Heart left ventricle (tissue), 16 donors: Measurements from ENCODE around the gene TECRL. TPM values are rescaled to one million over a fixed set of nuclear protein-coding genes. Genes with fewer than 3 reads are reported as not detected.

Experiments used
- ATAC-seq, 4 donors: fragments of 200-7000 bp; cut with Tn5 transposase; one replicate each; pipeline ENCODE4 v1.9.1; 2020 to 2022; ENCODE audit warnings: moderate library complexity in 4 of 4, mild to moderate bottlenecking in 3 of 4, moderate number of reproducible peaks in 1 of 4
- DNase-seq, 5 donors: peaks; one replicate each; pipeline ENCODE4 v3.0.0-alpha.2; 2020
- H3K27ac ChIP-seq, 12 donors: fragments of 200-600 bp; sonication (generic) in 4 of 12; one replicate each; pipeline versions ENCODE4 v1.5.0 to v1.8.0; 2016 to 2022; ENCODE audit warnings: mild to moderate bottlenecking in 2 of 12
- H3K27me3 ChIP-seq, 9 donors: fragments of 200-600 bp; sonication (generic) in 2 of 9; one replicate each; pipeline versions ENCODE4 v1.5.1 to v1.8.0; 2016 to 2022; ENCODE audit warnings: mild to moderate bottlenecking in 3 of 9
- H3K36me3 ChIP-seq, 9 donors: fragments of 200-600 bp; sonication (generic) in 2 of 9; one replicate each; pipeline versions ENCODE4 v1.5.0 to v1.8.0; 2018 to 2022; ENCODE audit warnings: mild to moderate bottlenecking in 2 of 9
- H3K4me1 ChIP-seq, 12 donors: fragments of 200-600 bp; sonication (generic) in 4 of 12; one replicate each; pipeline versions ENCODE4 v1.5.0 to v1.8.0; 2016 to 2022; ENCODE audit warnings: mild to moderate bottlenecking in 3 of 12
- H3K4me3 ChIP-seq, 12 donors: fragments of 200-600 bp; sonication (generic) in 4 of 12; one replicate each; pipeline versions ENCODE4 v1.5.0 to v1.8.0; 2017 to 2022; ENCODE audit warnings: mild to moderate bottlenecking in 9 of 12, moderate library complexity in 4 of 12
- H3K9me3 ChIP-seq, 12 donors: fragments of 200-600 bp; sonication (generic) in 4 of 12; one replicate each; pipeline versions ENCODE4 v1.5.0 to v1.8.0; 2016 to 2022; ENCODE audit warnings: mild to moderate bottlenecking in 1 of 12
- POLR2A ChIP-seq, 2 donors: fragments of 450-650 bp; IDR thresholded peaks; one replicate each; pipeline ENCODE4 v1.6.1; 2017; ENCODE audit warnings: antibody characterized with exemption in 2 of 2, mild to moderate bottlenecking in 2 of 2, moderate library complexity in 2 of 2
- WGBS, 4 donors: extraction: QIAGEN DNeasy Blood & Tissue Kit in 2 of 4; methylation state at CpG; one replicate each; pipeline versions ENCODE4 v1.1.5 to v1.1.7; 2013 to 2018; 5-methylcytosine and 5-hydroxymethylcytosine counted together
- intact Hi-C, 10 donors: fragments of 100-400 bp; cut with DNase I; formaldehyde crosslinking; loops; one replicate each; pipeline versions ENCODE4 v1.11.1 to v1.14.2; 2022
- polyA plus RNA-seq, 2 donors: library from polyadenylated mRNA; stranded (reverse); fragments of 200-250 nt; gene quantifications; one replicate each; pipeline ENCODE4 v1.2.3, GENCODE V29; 2013
- total RNA-seq, 9 donors: library from RNA; depleted of rRNA in 2 of 9; stranded (reverse); fragments of >200 nt in 2 of 9; fragmentation: NEBNext Ultra II Directional in 3 of 9; extraction: Animal tissue kit (Norgen Biotek cat#: 25700) in 3 of 9; gene quantifications; one replicate each; pipeline versions ENCODE4 v1.1.0 to v1.2.4, GENCODE V29; 2016 to 2023
- TF ChIP-seq, protein P1 (sequence below), 12 donors: fragments of 200-600 bp; sonication (generic) in 4 of 12; IDR thresholded peaks; one replicate each; pipeline versions ENCODE4 v1.5.0 to v1.8.0; 2018 to 2022; ENCODE audit warnings: antibody characterized with exemption in 12 of 12, mild to moderate bottlenecking in 5 of 12
- donor health status: ischemic (EF 13 %, LVEDD 7.1; RV severe dilation, severe dysfunction).
- donor health status: healthy with polysubstance abuse.
- donor health status: DM: no; HTN: yes; CAD: no.
- donor health status: DM: no; HTN: no; CAD: no.
- donor health status: ischemic (EF 25% LVEDD 6.9; RV normal size, moderate dysfunction).
- donor health status: ischemic (EF 25% LVEDD 5.7; RV mildly dilated, moderate dysfunction).
- donor health status: healthy.
- donor health status: DM: yes; HTN: yes; CAD: no.
- donor health status: ischemic (EF 35%, LVEDD 5.7; RV mildly dilated, moderate dysfunction).
- donor health status: nonischemic (EF 11% LVEDD 7.7; RV severe dilation, severe dysfunction).
- donor health status: DM: yes; HTN: yes; CAD: no.
- donor health status: PGD.
- donor health status: ischemic (EF 29% LVEDD 5.4; RV normal size, mild dysfunction).
- donor health status: nonischemic (EF 23%, LVEDD 6.1; RV moderate dilation, normal function).

Gene TECRL
- total and polyA plus RNA-seq, 11 donors, result 353 to 1,384 (median 926) TPM

DNA sequence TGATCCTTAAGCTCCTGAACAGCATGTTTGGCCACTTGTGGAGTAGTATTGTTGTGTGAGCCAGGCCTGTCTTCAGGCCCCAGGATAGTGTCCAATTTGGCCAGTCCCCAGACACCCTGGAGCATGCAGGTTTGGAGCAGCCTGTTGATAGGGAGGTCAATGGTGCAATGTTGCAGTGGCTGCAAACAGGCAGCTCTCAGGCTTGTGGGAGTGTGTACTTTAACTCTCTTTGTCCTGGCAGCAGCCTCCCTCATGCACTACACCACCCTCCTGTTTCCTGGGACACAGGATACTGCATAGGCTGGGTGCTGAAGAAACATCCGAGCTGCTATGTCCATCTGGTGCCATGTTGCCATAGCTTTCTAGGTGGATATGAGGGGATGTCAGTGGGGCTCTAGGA, 24.0 kb downstream of the TECRL start:
- peaks cover 0 to 41% (median 6%) of the 10 kb centered on the region in 12 donors for H3K4me1 ChIP-seq
- ATAC-seq (peak; percentile 81 to 90 (median 87)), DNase-seq (peak in 4 of 5 donors; percentile 21 to 68 (median 46))
- H3K9me3 ChIP-seq, result no peaks in the 10 kb centered on the region
- peaks cover 0 to 14% (median 0%) of the 10 kb centered on the region in 9 donors for H3K36me3 ChIP-seq
- H3K27ac ChIP-seq, result no peak overlapping the region
- H3K4me3 ChIP-seq, result no peak overlapping the region
- H3K27me3 ChIP-seq, result no peaks in the 10 kb centered on the region
- TF ChIP-seq, protein P1, sequence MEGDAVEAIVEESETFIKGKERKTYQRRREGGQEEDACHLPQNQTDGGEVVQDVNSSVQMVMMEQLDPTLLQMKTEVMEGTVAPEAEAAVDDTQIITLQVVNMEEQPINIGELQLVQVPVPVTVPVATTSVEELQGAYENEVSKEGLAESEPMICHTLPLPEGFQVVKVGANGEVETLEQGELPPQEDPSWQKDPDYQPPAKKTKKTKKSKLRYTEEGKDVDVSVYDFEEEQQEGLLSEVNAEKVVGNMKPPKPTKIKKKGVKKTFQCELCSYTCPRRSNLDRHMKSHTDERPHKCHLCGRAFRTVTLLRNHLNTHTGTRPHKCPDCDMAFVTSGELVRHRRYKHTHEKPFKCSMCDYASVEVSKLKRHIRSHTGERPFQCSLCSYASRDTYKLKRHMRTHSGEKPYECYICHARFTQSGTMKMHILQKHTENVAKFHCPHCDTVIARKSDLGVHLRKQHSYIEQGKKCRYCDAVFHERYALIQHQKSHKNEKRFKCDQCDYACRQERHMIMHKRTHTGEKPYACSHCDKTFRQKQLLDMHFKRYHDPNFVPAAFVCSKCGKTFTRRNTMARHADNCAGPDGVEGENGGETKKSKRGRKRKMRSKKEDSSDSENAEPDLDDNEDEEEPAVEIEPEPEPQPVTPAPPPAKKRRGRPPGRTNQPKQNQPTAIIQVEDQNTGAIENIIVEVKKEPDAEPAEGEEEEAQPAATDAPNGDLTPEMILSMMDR (IDR thresholded peaks at IDR 0.05), result no peak
- TF ChIP-seq POLR2A (IDR thresholded peaks at IDR 0.05), result no peak
- intact Hi-C loops, result no loop called here
- 33 to 70% (median 58%) methylated on average over 1 of the region's 1 CpG for WGBS, 4 donors

DNA sequence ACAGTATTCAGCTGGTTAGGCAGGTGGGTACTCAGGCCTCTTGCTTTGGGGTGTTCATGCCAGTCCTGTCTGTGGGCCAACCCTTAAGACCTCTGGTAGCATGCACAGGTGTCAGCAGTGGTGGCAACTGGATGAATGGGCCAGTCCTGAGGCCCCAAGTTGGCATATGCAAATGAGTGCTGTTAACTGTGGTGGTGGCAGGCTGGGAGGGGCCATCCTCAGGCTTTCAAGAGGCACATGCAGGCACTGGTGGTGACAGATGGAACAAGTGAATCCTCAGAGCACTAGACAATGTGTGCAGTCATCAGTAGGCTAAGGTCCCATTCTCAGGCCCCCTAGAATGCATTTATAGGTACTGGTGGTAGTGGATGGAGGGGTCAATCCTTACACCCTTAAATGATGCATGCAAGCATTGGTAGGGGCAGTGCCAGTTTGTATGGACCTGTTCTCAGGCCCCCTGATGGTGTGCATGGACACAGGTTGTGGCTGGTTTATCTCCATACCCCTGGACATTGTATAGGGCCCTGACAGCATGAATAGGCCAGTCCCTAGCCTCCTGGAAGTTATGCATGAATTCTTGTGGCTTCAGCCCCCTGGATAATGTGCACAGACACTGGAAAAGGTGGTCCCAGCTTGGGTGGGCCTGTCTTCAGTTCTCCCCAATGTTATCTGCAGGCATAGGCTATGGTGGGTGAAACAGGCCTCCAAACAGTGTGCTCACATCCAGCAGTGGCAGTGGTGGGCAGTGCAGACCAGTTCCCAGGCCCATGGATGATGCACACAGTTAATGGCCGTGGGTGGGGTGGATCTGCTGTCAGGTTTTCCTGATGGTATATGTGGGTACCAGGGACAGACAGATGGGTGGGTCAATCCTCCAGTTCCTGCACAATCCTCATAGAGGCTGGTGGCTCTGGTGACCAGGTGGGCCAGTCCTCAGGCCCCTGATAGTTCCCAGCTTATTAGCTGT, 24.7 kb downstream of the TECRL start:
- DNase-seq (peak in 2 of 5 donors; percentile 21 to 33), ATAC-seq (peak; percentile 28 to 50 (median 38))
- Histone ChIP-seq H3K4me3 (no peak overlapping the region), H3K27ac (no peak overlapping the region), H3K4me1 (peaks cover 0 to 41% (median 5%) of the 10 kb centered on the region in 12 donors), H3K9me3 (no peaks in the 10 kb centered on the region), H3K36me3 (peaks cover 0 to 14% (median 0%) of the 10 kb centered on the region in 9 donors), H3K27me3 (no peaks in the 10 kb centered on the region)
- TF ChIP-seq POLR2A (IDR thresholded peaks at IDR 0.05), result no peak
- TF ChIP-seq, protein P1 (IDR thresholded peaks at IDR 0.05), result no peak
- WGBS, 4 donors, result 70 to 75% methylated on average over 1 of the region's 1 CpG; no CpG with 5 or more reads in 2 of the 4 donors
- intact Hi-C loops, result no loop called here

DNA sequence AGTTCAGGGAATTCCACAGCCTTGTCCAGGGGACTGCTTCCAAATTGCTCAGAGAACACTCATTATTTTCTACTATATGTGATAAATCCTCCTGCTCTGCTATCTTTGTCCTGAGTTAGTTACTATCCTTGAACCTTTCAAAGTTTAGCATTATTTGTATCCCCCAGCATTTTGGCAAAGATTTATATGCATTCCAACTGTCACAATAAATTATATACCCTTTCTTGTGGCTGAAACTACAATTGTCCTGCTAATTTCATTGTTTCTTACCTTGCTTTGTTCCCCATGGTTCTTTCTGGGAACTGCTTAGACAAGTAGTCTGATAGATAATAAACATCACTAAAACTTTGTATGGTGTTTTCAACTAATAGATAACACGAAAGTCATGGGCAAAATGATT, 40.5 kb downstream of the TECRL start:
- Histone ChIP-seq H3K4me3 (no peak overlapping the region), H3K27ac (no peak overlapping the region), H3K36me3 (peaks cover 0 to 16% (median 0%) of the 10 kb centered on the region in 9 donors), H3K9me3 (peaks cover 0 to 7% (median 0%) of the 10 kb centered on the region in 12 donors), H3K4me1 (peaks cover 0 to 16% (median 0%) of the 10 kb centered on the region in 12 donors), H3K27me3 (no peaks in the 10 kb centered on the region)
- DNase-seq, result no peak
- TF ChIP-seq, protein P1 (IDR thresholded peaks at IDR 0.05), result no peak
- no peak for TF ChIP-seq POLR2A (IDR thresholded peaks at IDR 0.05)
- intact Hi-C loops, result no loop called here
- 52 to 69% (median 60%) methylated on average over 1 of the region's 1 CpG for WGBS, 4 donors
- no peak for ATAC-seq

DNA sequence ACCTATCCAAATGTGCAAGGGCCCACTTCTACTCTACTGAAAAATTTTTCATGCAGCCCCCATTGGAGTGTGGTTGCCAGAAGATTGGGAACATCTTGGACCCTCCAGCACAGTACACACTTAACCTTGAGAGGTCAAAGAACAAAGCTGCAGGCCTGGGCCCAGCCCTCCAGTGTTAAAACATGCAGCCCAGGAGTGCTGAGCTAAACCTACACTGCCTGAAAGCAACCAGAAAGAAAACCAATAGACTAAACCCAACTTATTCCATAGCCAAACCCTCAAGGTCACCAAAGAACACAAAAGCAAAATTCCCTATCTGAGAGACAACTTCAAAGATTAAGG, 47.9 kb downstream of the TECRL start:
- Histone ChIP-seq H3K4me1 (peaks cover 0 to 8% (median 0%) of the 10 kb centered on the region in 12 donors), H3K4me3 (no peak overlapping the region), H3K27ac (peak overlapping the region in 5 of 12 donors; percentile 10 to 44 (median 33)), H3K27me3 (no peaks in the 10 kb centered on the region), H3K36me3 (no peaks in the 10 kb centered on the region), H3K9me3 (peaks cover 0 to 5% (median 0%) of the 10 kb centered on the region in 12 donors)
- TF ChIP-seq POLR2A (IDR thresholded peaks at IDR 0.05), result no peak
- TF ChIP-seq, protein P1 (IDR thresholded peaks at IDR 0.05), result no peak
- intact Hi-C loops, result no loop called here
- ATAC-seq, result peak; percentile 2 to 63 (median 54)
- DNase-seq, result no peak
